GM18499 (cell line): ENCODE results near the gene LAMB2.

Experiments
- ATAC-seq: cut with Tn5 transposase; IDR thresholded peaks from one replicate; pipeline ENCODE4 v1.9.1; 2021; ENCODE audit warnings: moderate number of reproducible peaks; ENCODE audit not compliant: insufficient read depth, unreplicated experiment

LAMB2 gene

DNA sequence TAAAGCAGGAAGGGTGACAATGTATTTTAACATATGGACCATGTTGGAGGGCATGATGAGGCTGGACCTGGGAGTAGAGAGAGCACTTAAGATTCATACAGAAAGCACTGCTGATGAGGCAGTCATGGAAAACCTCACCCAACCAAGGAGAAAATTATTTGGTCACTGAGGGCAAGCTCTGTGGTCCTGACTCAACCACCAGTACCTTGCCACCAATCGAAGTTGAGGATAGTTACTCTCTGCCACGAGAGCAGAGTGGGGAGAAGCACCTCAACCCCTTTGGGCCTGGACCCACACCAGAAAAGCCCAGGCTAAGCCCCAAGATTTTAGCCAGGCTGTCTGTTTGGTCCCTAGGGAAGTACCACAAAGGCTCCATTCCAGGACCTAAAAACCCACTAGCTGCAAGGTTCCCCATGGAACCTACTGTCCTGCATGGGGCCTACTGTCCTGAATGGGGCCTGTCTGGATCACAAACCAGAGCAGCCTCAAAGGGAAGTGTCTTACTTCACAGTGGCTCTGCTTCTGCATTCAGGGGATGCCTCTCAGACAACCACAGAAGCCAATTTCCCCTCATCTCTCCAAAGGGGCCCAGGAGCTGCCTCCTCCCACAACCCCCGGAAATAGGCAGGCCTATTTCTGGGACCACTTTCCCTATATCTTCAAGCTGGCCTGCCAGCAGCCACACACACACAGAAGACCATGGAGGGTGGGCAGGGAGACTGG lies 29.1 kb upstream of the LAMB2 start:
- ATAC-seq = no peak

- ATAC-seq = no peak
These were observed 28.3 kb upstream of the LAMB2 start for GRCh38 chr3:49161197-49161596.

- ATAC-seq = no peak
These were observed 25.9 kb upstream of the LAMB2 start for GRCh38 chr3:49158792-49159191.

- ATAC-seq = no peak
These were observed 25.4 kb upstream of the LAMB2 start for GRCh38 chr3:49158103-49158709.

- no peak for ATAC-seq
These were observed 24.4 kb upstream of the LAMB2 start for GRCh38 chr3:49157289-49157688.

GRCh38 chr3:49153349-49153912 lies 20.6 kb upstream of the LAMB2 start:
- no peak for ATAC-seq

DNA sequence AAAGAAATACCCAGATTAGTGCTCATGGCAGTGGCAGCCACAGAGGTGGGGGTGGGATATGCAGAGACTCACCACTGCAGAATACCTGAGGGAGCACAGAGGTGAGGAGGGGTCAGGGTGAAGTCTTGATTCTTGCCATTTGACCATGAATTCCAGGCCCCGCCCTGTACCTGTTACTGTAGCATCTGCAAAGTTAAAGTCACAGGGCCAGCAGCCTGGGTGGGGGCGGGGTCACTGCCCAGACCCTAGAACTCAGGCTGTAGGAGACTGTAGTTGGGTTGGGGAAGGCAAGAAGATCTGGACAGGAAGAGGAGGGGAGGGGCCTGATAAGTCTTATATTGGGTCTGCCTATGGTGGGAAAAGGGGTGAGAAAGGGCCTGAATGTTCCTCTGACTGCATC lies 18.8 kb upstream of the LAMB2 start:
- no peak for ATAC-seq

DNA sequence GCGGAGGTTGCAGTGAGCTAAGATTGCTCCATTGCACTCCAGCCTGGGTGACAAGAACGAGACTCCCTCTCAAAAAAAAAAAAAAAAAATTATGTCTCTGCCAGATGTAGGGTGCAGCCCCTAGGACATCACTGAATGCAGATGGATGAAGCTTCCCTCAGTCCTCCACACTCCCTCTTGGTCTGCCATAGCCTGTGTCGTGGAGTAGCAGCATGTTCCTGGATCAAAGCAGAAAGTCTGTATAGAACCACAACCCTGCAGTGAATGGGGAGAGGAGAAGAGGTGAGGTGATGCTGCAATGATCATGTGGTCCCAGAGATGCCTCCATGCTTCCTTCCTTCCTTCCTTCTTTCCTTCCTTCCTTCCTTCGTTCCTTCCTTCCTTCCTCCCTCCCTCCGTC lies 15.3 kb upstream of the LAMB2 start:
- ATAC-seq = no peak

- no peak for ATAC-seq
These were observed 7.2 kb upstream of the LAMB2 start for GRCh38 chr3:49140080-49140479.

GRCh38 chr3:49135499-49135898 lies 2.6 kb upstream of the LAMB2 start:
- ATAC-seq = no peak

DNA sequence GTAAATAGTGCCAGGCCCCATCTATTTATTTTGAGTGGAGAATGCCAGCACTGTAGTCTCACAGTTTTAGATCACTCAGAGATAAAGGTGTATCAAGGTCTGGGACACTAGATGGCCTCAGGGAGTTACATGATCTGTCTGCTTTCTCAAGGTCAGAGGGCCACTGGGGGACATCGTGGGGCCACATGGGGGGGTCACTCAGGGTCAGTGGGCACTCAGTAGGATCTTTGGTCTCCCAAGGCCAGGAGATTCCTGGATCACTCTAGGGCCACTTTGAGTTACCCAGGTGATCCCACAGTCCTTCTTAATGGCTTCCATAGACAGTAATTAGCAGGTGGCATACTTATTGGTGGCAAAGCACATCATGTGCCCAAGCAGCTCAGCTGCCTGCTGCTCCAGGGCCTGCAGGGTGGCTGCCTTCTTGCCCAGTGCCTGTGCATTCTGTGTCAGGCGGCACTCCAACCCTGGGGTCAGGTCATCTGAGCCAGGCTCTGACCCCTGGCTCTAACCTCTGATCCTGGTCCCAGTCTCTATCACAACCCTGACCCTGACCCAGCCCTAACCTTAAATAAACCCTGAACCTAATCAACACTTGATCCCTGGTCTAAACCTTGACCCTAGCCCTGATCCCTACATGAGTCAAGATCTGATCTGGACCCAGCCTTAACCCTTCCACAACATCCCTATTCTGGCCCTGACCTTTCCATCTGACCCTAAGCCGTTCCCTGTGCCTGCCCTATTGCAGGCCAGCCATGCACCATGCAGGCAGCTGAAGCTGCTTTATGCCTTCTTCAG lies 1.8 kb upstream of the LAMB2 start:
- ATAC-seq = no peak

- ATAC-seq = no peak
These were observed 539 bp upstream of the LAMB2 start for GRCh38 chr3:49133226-49133951.

- ATAC-seq = no peak
These were observed 795 bp downstream of the LAMB2 start for GRCh38 chr3:49132073-49132436.

DNA sequence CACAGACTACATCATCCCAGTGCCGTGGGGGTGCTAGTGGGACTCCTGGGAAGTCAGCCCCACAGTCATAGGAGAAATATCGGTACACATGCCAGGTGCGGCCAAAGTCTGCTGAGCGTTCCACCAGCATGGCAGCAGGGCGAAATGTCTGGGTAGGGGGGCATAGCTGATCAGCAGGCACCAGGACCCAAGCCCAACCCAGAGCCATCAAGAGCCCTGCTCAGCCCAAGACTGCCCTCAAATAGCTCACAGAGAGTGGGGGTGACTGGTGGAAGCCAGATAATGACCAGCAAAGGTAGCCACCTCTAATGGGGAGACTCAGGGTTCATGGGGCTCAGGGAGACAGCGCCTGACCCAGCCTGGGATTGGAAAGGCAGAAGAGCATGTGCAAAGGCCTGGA lies 1.3 kb downstream of the LAMB2 start:
- no peak for ATAC-seq

DNA sequence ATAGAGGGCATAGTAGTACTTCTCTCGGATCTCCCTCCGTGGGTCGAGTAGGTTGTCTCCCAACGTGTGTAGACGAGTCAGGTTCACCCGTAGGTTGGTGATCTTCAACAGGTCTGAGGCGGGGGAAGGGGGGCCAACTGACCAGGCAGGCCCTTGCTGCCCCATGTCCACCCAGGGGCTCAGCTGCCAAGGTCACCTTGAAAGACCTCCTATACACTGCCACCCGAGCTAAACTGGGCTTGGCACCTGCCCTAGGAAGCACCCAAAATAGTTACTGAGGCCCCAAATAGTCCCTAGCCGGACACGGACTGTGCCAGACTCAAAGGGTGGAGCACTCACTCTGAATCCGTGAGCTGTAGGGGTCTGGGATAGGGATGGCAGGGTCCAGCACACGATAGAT lies 1.8 kb downstream of the LAMB2 start:
- no peak for ATAC-seq

DNA sequence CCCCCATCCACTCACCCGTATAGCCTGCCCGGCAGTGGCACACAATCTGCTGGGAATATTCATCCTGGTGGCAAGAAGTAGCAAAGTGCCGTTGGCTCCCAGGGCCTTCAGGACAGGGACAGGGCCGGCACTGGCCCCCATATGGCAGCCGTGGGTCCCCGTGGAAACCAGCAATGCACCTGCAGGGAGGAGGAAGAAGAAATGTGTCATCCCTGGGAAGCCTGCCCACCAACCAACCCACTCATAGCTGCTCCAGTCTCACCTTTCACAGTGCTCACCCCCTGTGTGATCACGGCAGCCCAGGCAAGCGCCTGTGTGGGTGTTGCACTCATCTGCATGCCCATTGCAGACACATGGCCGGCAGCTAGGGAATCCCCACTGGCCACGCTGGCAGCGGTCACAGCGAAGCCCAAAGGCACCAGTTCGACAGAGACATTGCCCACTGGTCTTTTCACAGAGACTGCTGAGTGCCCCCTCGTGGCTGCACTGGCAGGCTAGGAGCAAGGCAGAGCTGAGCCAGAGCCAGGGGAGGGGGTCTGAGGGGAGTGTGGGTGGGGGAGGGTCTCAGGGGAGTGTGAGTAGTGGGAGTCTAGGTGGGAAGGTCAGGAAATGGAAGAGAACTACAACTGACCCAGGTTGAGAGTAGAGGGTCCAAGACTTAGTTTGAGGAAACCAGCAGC lies 7.7 kb downstream of the LAMB2 start:
- ATAC-seq = no peak

DNA sequence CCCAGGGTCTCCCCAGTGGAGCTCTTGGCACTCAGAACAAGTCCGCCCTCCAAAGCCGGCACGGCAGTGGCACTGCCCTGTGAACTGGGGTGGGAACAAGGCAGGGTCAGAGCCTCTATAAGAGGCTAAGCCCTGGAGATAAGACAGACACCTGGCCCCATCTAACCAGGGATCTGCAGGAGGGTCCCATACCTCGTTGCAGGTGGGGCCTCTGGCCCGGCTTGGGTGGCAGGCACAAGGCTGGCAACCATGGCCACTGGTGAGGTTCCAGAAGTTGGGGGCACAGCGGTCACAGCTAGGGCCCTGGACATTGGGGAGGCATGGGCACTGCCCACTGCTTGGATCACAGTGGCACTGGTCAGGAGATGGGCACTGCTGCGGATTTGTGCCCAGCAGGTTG lies 8.6 kb downstream of the LAMB2 start:
- no peak for ATAC-seq

DNA sequence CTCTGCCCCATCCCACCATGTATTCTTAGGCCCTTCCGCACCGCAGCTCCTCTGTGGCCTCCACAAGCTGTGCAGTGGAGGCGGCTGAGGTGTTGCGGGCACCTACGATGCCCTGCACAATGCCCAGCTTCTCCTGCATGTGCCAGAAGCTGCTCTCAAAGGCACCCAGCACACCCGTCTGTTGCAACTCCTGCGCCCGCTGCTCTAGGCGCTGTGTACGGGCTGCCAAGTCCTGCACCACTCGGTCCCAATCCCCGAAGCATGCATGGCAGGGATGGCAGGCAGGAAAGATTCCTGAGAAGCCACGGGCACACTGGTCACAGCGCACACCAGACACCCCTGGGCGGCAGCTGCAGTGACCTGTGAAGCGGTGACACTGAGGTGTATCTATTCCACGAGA lies 9.2 kb downstream of the LAMB2 start:
- ATAC-seq = no peak

- ATAC-seq = no peak
These were observed 9.8 kb downstream of the LAMB2 start for GRCh38 chr3:49122886-49123545.

GRCh38 chr3:49122451-49122850 lies 10.4 kb downstream of the LAMB2 start:
- ATAC-seq = no peak
